Astrocyte (in vitro differentiated cells and primary cell): ENCODE results near the gene SLCO3A1. TPM values are rescaled to one million over a fixed set of nuclear protein-coding genes. Genes with fewer than 3 reads are reported as not detected.

Source experiments
- DNase-seq: peaks from one replicate; pipeline ENCODE4 v3.0.0-alpha.2; 2010; ENCODE audit warnings: low read depth
- FAIRE-seq: peaks from 2 replicates; lab custom pipeline; 2011; peaks lifted over from hg19 to GRCh38; lab: Jason Lieb, UNC
- H2AFZ ChIP-seq: 2 replicates; pipeline ENCODE4 v1.6.0; 2012; ENCODE audit warnings: low read depth, low read length, inconsistent platforms
- H3K27ac ChIP-seq: 2 replicates; pipeline ENCODE4 v1.5.1; 2011; ENCODE audit warnings: low read depth, low read length, inconsistent platforms
- H3K27me3 ChIP-seq: 2 replicates; pipeline ENCODE4 v1.6.0; 2011; ENCODE audit warnings: low read length, inconsistent platforms; ENCODE audit not compliant: insufficient read depth
- H3K36me3 ChIP-seq: 2 replicates; pipeline ENCODE4 v1.5.1; 2011; ENCODE audit warnings: low read length, inconsistent platforms; ENCODE audit not compliant: insufficient read depth
- H3K4me1 ChIP-seq: 2 replicates; pipeline ENCODE4 v1.5.1; 2011; ENCODE audit warnings: low read length, inconsistent platforms; ENCODE audit not compliant: insufficient read depth
- H3K4me2 ChIP-seq: 2 replicates; pipeline ENCODE4 v1.6.0; 2012; ENCODE audit warnings: low read length, inconsistent platforms
- H3K4me3 ChIP-seq: 2 replicates; pipeline ENCODE4 v1.5.1; 2011; ENCODE audit warnings: low read depth, mild to moderate bottlenecking, low read length, inconsistent platforms; ENCODE audit not compliant: insufficient read depth
- H3K79me2 ChIP-seq: 2 replicates; pipeline ENCODE4 v1.6.0; 2012; ENCODE audit warnings: mild to moderate bottlenecking, low read length, inconsistent platforms; ENCODE audit not compliant: insufficient read depth
- H3K9ac ChIP-seq: 2 replicates; pipeline ENCODE4 v1.6.0; 2012; ENCODE audit warnings: mild to moderate bottlenecking, low read length, inconsistent platforms
- H3K9me3 ChIP-seq: 2 replicates; pipeline ENCODE4 v1.5.1; 2012; ENCODE audit warnings: low read depth, mild to moderate bottlenecking, low read length, inconsistent platforms; ENCODE audit not compliant: insufficient read depth
- H4K20me1 ChIP-seq: 2 replicates; pipeline ENCODE4 v1.6.0; 2012; ENCODE audit warnings: low read length, inconsistent platforms; ENCODE audit not compliant: insufficient read depth
- H3K27ac Mint-ChIP-seq: one replicate; pipeline ENCODE4 v1.8.0; 2021; ENCODE audit warnings: mild to moderate bottlenecking, mixed read lengths; ENCODE audit not compliant: unreplicated experiment
- H3K27me3 Mint-ChIP-seq: one replicate; pipeline ENCODE4 v1.8.0; 2021; ENCODE audit warnings: low read depth, mixed read lengths; ENCODE audit not compliant: unreplicated experiment
- H3K36me3 Mint-ChIP-seq: one replicate; pipeline ENCODE4 v1.8.0; 2021; ENCODE audit warnings: low read depth, mixed read lengths; ENCODE audit not compliant: unreplicated experiment
- H3K4me1 Mint-ChIP-seq: one replicate; pipeline ENCODE4 v1.8.0; 2021; ENCODE audit warnings: low read depth, mixed read lengths; ENCODE audit not compliant: unreplicated experiment
- H3K4me3 Mint-ChIP-seq: one replicate; pipeline ENCODE4 v1.8.0; 2021; ENCODE audit warnings: mild to moderate bottlenecking, moderate library complexity, mixed read lengths; ENCODE audit not compliant: unreplicated experiment
- H3K9me3 Mint-ChIP-seq: one replicate; pipeline ENCODE4 v1.8.0; 2021; ENCODE audit warnings: mild to moderate bottlenecking, mixed read lengths; ENCODE audit not compliant: unreplicated experiment
- EZH2 ChIP-seq: IDR thresholded peaks from 2 replicates; pipeline ENCODE4 v1.6.1; 2012; ENCODE audit warnings: mild to moderate bottlenecking, low read length, inconsistent platforms; ENCODE audit not compliant: insufficient read depth
- total RNA-seq: library from RNA; stranded (reverse); gene quantifications from 2 replicates; pipeline ENCODE4 v1.2.1, GENCODE V29; 2021
- TF ChIP-seq, protein P1 (sequence below): IDR thresholded peaks from 2 replicates; pipeline ENCODE4 v1.5.1; 2011; ENCODE audit warnings: low read depth, mild to moderate bottlenecking, inconsistent platforms, low read length, moderate library complexity; ENCODE audit not compliant: insufficient read depth

The SLCO3A1 gene
- total RNA-seq, 1 donor from 2014 or later, result 9.4 TPM

DNA sequence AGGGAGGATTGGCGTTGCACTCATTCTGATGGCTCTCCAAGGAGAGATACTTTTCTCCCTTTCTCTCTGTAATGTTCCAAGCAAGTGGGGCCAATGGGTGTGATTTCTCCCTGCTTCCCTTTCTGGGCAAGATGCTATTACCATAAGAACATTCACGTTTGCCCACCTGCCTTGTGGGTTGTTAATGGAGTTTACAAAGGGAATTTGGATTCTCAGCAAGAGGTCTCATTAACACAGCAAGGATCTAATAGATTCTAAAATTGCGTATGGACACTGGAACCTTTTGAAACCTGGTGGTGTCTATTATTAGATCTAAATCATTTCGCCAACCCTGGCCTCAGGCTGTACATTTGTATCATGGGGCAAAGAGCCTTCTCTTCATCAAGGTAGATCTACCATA, 74.1 kb downstream of the SLCO3A1 start:
- H3K9me3 ChIP-seq, result no peaks in the 10 kb centered on the region

GRCh38 chr15:91928675-91929074, 75.2 kb downstream of the SLCO3A1 start:
- H3K36me3 Mint-ChIP-seq, result no peaks in the 10 kb centered on the region
- no peak overlapping the region for H3K27ac Mint-ChIP-seq
- Histone ChIP-seq H3K4me2 (no peak overlapping the region), H3K79me2 (no peaks in the 10 kb centered on the region), H3K4me3 (no peak overlapping the region), H3K36me3 (no peaks in the 10 kb centered on the region), H3K9ac (no peak overlapping the region), H4K20me1 (no peaks in the 10 kb centered on the region), H3K27me3 (no peaks in the 10 kb centered on the region), H3K9me3 (no peaks in the 10 kb centered on the region), H3K27ac (no peak overlapping the region), H3K4me1 (no peaks in the 10 kb centered on the region), H2AFZ (no peak overlapping the region)
- no peaks in the 10 kb centered on the region for H3K27me3 Mint-ChIP-seq
- no peak overlapping the region for H3K4me3 Mint-ChIP-seq
- no peak for FAIRE-seq
- TF ChIP-seq EZH2, result no peak
- TF ChIP-seq, protein P1, sequence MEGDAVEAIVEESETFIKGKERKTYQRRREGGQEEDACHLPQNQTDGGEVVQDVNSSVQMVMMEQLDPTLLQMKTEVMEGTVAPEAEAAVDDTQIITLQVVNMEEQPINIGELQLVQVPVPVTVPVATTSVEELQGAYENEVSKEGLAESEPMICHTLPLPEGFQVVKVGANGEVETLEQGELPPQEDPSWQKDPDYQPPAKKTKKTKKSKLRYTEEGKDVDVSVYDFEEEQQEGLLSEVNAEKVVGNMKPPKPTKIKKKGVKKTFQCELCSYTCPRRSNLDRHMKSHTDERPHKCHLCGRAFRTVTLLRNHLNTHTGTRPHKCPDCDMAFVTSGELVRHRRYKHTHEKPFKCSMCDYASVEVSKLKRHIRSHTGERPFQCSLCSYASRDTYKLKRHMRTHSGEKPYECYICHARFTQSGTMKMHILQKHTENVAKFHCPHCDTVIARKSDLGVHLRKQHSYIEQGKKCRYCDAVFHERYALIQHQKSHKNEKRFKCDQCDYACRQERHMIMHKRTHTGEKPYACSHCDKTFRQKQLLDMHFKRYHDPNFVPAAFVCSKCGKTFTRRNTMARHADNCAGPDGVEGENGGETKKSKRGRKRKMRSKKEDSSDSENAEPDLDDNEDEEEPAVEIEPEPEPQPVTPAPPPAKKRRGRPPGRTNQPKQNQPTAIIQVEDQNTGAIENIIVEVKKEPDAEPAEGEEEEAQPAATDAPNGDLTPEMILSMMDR, result no peak
- no peak for DNase-seq
- H3K4me1 Mint-ChIP-seq, result peaks cover 7% of the 10 kb centered on the region
- H3K9me3 Mint-ChIP-seq, result no peaks in the 10 kb centered on the region

More for the DNA sequence above, 74.1 kb downstream of the SLCO3A1 start:
- Histone ChIP-seq H3K27ac (no peak overlapping the region), H3K9ac (no peak overlapping the region), H3K4me2 (no peak overlapping the region), H2AFZ (no peak overlapping the region), H3K79me2 (no peaks in the 10 kb centered on the region), H4K20me1 (no peaks in the 10 kb centered on the region), H3K4me1 (no peaks in the 10 kb centered on the region), H3K36me3 (no peaks in the 10 kb centered on the region), H3K4me3 (no peak overlapping the region), H3K27me3 (no peaks in the 10 kb centered on the region)
- no peak overlapping the region for H3K4me3 Mint-ChIP-seq
- H3K36me3 Mint-ChIP-seq, result no peaks in the 10 kb centered on the region
- H3K4me1 Mint-ChIP-seq, result peaks cover 7% of the 10 kb centered on the region
- TF ChIP-seq, protein P1, result no peak
- no peak for TF ChIP-seq EZH2
- no peaks in the 10 kb centered on the region for H3K9me3 Mint-ChIP-seq
- FAIRE-seq, result no peak
- no peak for DNase-seq
- H3K27me3 Mint-ChIP-seq, result no peaks in the 10 kb centered on the region
- no peak overlapping the region for H3K27ac Mint-ChIP-seq

- H3K4me1 Mint-ChIP-seq, result peaks cover 7% of the 10 kb centered on the region
- no peak overlapping the region for H2AFZ ChIP-seq
- TF ChIP-seq, protein P1, result no peak
- TF ChIP-seq EZH2, result no peak
Measured at GRCh38 chr15:91929509-91929908, 76.0 kb downstream of the SLCO3A1 start.

More at GRCh38 chr15:91929509-91929908, 76.0 kb downstream of the SLCO3A1 start:
- H3K9me3 Mint-ChIP-seq, result no peaks in the 10 kb centered on the region
- H3K27me3 Mint-ChIP-seq, result no peaks in the 10 kb centered on the region
- Histone ChIP-seq H3K79me2 (no peaks in the 10 kb centered on the region), H3K4me2 (no peak overlapping the region), H3K27ac (no peak overlapping the region), H3K4me3 (no peak overlapping the region), H3K9ac (no peak overlapping the region), H3K27me3 (no peaks in the 10 kb centered on the region), H4K20me1 (no peaks in the 10 kb centered on the region), H3K4me1 (no peaks in the 10 kb centered on the region), H3K9me3 (no peaks in the 10 kb centered on the region), H3K36me3 (no peaks in the 10 kb centered on the region)
- no peak for DNase-seq
- no peak overlapping the region for H3K27ac Mint-ChIP-seq
- no peak overlapping the region for H3K4me3 Mint-ChIP-seq
- no peak for FAIRE-seq
- no peaks in the 10 kb centered on the region for H3K36me3 Mint-ChIP-seq
